ENCODE results near the gene MYO3B. TPM values are rescaled to one million over a fixed set of nuclear protein-coding genes. Genes with fewer than 3 reads are reported as not detected.

Gene MYO3B
- total and polyA plus RNA-seq, 2 of the 8 experiments (the other 6 are each of a cell fraction or from before 2014, with no cell fraction given), result 0.17 to 0.19 TPM

- no peak for TF ChIP-seq CHD2 (IDR thresholded peaks at IDR 0.05; ENCODE audit: low read length)
- no peak for TF ChIP-seq CEBPB (IDR thresholded peaks at IDR 0.05; ENCODE audit: low read depth, low read length)
Observed at GRCh38 chr2:170579511-170579910, 401.6 kb downstream of the MYO3B start (continued).
